ENCODE results near the gene ARHGEF10L.
"Not testable (repeated sequence)": the region's sequence is repeated elsewhere in the genome, so short reads cannot be mapped to it uniquely, and the experiment has no call there.

ARHGEF10L gene

GRCh38 chr1:17503146-17503545 lies 36.4 kb upstream of the ARHGEF10L start:
- TF ChIP-seq CTCF (IDR thresholded peaks at IDR 0.05; ENCODE audit: extremely low read depth, missing control alignments) = no peak
- no peak for DNase-seq (ENCODE audit: low spot score)

GRCh38 chr1:17507200-17507599 lies 32.3 kb upstream of the ARHGEF10L start:
- not testable (repeated sequence) for DNase-seq (ENCODE audit: low spot score)

- no peak for TF ChIP-seq CTCF (IDR thresholded peaks at IDR 0.05; ENCODE audit: extremely low read depth, missing control alignments)
- DNase-seq (ENCODE audit: low spot score) = no peak
Observed at GRCh38 chr1:17507915-17508314, 31.6 kb upstream of the ARHGEF10L start.

- TF ChIP-seq CTCF (IDR thresholded peaks at IDR 0.05; ENCODE audit: extremely low read depth, missing control alignments) = no peak
- DNase-seq (ENCODE audit: low spot score) = no peak
Observed at GRCh38 chr1:17509363-17509762, 30.1 kb upstream of the ARHGEF10L start.

- TF ChIP-seq CTCF (IDR thresholded peaks at IDR 0.05; ENCODE audit: extremely low read depth, missing control alignments) = no peak
- no peak for DNase-seq (ENCODE audit: low spot score)
Observed at GRCh38 chr1:17510138-17510537, 29.4 kb upstream of the ARHGEF10L start.

GRCh38 chr1:17511188-17511587 lies 28.3 kb upstream of the ARHGEF10L start:
- DNase-seq (ENCODE audit: low spot score) = no peak
- no peak for TF ChIP-seq CTCF (IDR thresholded peaks at IDR 0.05; ENCODE audit: extremely low read depth, missing control alignments)

GRCh38 chr1:17513131-17513530 lies 26.4 kb upstream of the ARHGEF10L start:
- no peak for DNase-seq (ENCODE audit: low spot score)

More at GRCh38 chr1:17513131-17513530, 26.4 kb upstream of the ARHGEF10L start:
- TF ChIP-seq CTCF (IDR thresholded peaks at IDR 0.05; ENCODE audit: extremely low read depth, missing control alignments) = no peak

All from GM20000 (cell line).